WERI-Rb-1 (cell line): ENCODE results near the gene MAD1L1.

Experiments
- DNase-seq: peaks from one replicate; pipeline ENCODE4 v3.0.0-alpha.2; 2020
- H3K27ac ChIP-seq: fragments of 250-450 bp; sonication (Bioruptor Pico); 2 replicates; pipeline ENCODE4 v1.5.1; 2020; ENCODE audit warnings: mild to moderate bottlenecking, moderate library complexity
- H3K27me3 ChIP-seq: fragments of 250-450 bp; sonication (Bioruptor Pico); 2 replicates; pipeline ENCODE4 v1.5.1; 2021; ENCODE audit warnings: mild to moderate bottlenecking, low read depth, moderate library complexity; ENCODE audit not compliant: insufficient read depth, severe bottlenecking
- H3K36me3 ChIP-seq: fragments of 250-450 bp; sonication (Bioruptor Pico); 2 replicates; pipeline ENCODE4 v1.5.1; 2020; ENCODE audit warnings: mild to moderate bottlenecking, moderate library complexity
- H3K4me3 ChIP-seq: 2 replicates; pipeline ENCODE4 v1.5.1; 2011; ENCODE audit warnings: low read depth, mild to moderate bottlenecking, control low read depth, low read length
- H3K9me3 ChIP-seq: fragments of 250-450 bp; sonication (Bioruptor Pico); 2 replicates; pipeline ENCODE4 v1.5.1; 2021; ENCODE audit warnings: mild to moderate bottlenecking, moderate library complexity; ENCODE audit not compliant: severe bottlenecking
- CTCF ChIP-seq: IDR thresholded peaks from 2 replicates; pipeline ENCODE4 v1.5.1; 2011; ENCODE audit warnings: low read depth, mild to moderate bottlenecking, control low read depth, inconsistent platforms, low read length

MAD1L1 gene

DNA sequence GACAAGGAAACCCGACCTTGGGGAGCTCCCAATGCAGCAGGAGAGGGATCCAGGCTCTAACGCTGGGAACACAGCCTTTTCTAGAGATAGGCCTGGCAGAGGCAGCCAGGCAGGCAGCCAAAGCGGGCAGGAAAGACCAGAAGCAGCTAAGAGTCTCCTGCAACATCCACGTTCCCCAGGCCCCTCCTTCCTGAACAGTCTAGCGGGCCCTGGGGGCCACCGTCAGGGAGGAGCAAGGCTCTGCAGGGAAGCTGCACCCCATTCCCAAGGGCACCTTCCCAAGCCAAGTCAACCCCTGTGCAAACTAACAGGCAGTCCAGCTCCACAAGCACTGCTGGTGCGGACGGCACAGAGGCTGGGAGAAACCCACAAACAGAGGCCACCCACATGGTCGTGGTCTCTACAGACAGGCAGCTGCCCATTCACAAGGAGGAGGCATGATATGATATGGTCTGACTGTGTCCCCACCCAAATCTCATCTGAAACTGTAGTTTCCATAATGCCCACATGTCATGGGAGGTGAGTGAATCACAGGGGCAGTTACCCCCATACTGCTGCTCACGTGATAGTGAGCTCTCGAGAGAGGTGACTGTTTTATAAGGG lies 115.7 kb downstream of the MAD1L1 start:
- H3K27me3 ChIP-seq: no peaks in the 10 kb centered on the region
- no peak overlapping the region for H3K27ac ChIP-seq
- no peak overlapping the region for H3K4me3 ChIP-seq
- TF ChIP-seq CTCF: no peak
- peaks cover 6% of the 10 kb centered on the region for H3K36me3 ChIP-seq
- no peaks in the 10 kb centered on the region for H3K9me3 ChIP-seq
- DNase-seq: no peak

DNA sequence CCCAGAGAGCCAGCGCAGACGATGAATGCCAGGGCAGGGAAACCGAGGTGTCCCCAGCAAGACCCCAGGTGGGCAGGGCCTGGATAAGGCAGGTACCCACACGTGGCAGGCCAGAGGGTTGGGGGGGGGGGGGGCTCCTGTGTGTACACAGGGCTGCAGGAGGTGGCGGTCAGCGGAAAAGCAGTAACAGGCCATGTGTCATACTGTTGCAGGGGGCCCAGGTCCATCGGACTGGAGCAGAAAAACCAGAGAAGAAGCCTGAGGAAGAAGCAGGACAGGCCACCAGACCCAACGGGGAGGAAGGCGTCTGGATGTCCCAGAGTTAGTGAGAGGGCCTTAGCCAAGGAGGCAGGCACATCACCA lies 116.3 kb downstream of the MAD1L1 start:
- H3K4me3 ChIP-seq: no peak overlapping the region
- TF ChIP-seq CTCF: no peak
- H3K9me3 ChIP-seq: peaks cover 2% of the 10 kb centered on the region
- no peak for DNase-seq
- H3K27ac ChIP-seq: no peak overlapping the region
- peaks cover 4% of the 10 kb centered on the region for H3K36me3 ChIP-seq
- H3K27me3 ChIP-seq: no peaks in the 10 kb centered on the region

DNA sequence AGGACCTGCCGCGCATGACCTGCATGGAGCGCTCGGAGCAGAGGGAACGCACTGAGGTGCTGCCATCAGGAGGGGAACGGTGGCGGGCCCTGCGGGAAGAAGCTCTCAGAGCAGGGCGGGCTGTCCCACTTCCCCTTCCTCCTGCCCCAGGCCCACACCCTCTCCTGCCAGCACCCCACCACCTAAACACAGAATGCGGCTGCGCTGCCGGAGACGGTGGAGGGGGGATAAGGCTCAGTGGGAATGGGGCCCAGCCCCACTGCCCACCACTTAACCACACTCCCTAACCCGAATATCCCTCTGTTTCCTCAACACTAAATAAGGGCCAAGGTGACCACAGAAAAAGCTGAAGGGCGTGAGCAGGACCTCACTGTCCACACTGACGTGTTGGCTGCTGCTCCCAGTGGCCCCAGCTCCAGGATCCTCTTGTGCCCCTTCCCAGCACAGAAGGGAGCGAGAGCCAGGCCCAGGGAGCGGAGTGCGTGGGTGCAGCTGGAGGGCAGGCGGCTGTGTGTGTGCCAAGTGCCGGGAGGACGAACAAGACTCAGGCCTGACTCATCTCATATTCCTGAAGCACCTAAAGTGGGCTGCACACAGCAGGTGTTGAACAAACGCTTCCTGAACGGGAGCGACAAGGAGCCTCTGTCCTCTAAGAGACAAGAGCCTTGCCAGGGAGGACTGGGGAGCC lies 116.8 kb downstream of the MAD1L1 start:
- no peak for DNase-seq
- peaks cover 6% of the 10 kb centered on the region for H3K36me3 ChIP-seq

DNA sequence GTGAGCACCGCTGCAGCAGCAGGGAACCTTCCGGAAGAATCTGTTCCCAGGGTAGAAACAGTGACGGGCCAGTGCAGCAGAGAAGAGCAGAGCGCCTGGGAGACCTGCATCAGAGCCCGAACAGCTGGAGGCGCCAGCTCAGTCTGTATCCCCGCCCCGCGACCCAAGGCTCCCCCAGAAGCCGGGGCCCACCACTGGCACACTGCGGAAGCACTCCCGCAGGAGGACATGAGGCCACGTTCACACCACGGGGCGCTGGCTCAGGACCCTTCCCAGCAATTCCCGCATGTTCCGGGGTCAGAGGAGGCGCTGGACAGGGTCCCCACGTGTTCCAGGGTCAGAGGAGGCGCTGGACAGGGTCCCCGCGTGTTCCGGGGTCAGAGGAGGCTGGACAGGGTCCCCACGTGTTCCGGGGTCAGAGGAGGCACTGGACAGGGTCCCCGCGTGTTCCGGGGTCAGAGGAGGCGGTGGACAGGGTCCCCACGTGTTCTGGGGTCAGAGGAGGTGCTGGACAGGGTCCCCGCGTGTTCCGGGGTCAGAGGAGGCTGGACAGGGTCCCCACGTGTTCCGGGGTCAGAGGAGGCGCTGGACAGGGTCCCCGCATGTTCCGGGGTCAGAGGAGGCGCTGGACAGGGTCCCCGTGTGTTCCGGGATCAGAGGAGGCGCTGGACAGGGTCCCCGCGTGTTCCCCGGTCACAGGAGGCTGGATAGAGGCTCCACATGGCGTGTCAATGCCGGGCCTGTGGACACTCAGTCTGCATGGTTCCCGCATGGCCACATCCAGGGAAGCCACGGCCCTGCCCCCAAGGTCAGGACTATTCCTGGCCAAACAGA lies 117.6 kb downstream of the MAD1L1 start:
- Histone ChIP-seq H3K27ac (no peak overlapping the region), H3K36me3 (peaks cover 11% of the 10 kb centered on the region), H3K9me3 (peaks cover 2% of the 10 kb centered on the region), H3K4me3 (no peak overlapping the region), H3K27me3 (no peaks in the 10 kb centered on the region)
- no peak for DNase-seq
- no peak for TF ChIP-seq CTCF

More for the DNA sequence above, 116.8 kb downstream of the MAD1L1 start:
- Histone ChIP-seq H3K27me3 (no peaks in the 10 kb centered on the region), H3K4me3 (no peak overlapping the region), H3K9me3 (peaks cover 2% of the 10 kb centered on the region), H3K27ac (no peak overlapping the region)
- no peak for TF ChIP-seq CTCF

DNA sequence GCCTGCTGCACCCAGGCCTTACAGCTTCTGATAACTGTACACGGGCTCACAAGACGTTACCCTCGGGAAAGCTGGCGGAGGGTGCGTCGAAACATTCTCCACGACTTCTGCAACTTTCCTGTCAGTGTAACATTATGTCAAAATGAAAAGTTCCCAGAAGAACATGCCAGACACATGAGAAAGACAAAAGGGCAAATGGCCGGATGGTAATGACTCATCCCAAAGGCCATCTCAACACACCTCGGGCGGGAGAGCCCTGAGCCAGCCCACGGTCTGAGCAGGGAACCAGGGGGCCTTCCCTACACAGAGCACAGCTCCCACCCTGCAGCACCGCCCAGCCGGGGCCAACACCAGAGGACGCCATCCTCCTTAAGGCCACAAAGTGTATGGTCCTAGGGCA lies 118.7 kb downstream of the MAD1L1 start:
- H3K4me3 ChIP-seq: no peak overlapping the region
- H3K9me3 ChIP-seq: peaks cover 2% of the 10 kb centered on the region
- H3K27me3 ChIP-seq: no peaks in the 10 kb centered on the region
- DNase-seq: no peak
- H3K27ac ChIP-seq: no peak overlapping the region
- TF ChIP-seq CTCF: no peak
- H3K36me3 ChIP-seq: peaks cover 11% of the 10 kb centered on the region
